Stimulated activated CD8-positive, alpha-beta memory T cell treated with anti-CD3 and anti-CD28 coated beads, Interleukin-7, amount 100 ng/mL, for 24 hours (primary cell): Measurements from ENCODE around the gene TTC31.
"Not testable (repeated sequence)": the region's sequence is repeated elsewhere in the genome, so short reads cannot be mapped to it uniquely, and the experiment has no call there.

Source experiments
- DNase-seq: peaks from one replicate; pipeline ENCODE4 v3.0.0-alpha.2; 2020; ENCODE audit warnings: low read depth

Gene TTC31

GRCh38 chr2:74457549-74458131 lies 25.2 kb upstream of the TTC31 start:
- peak; percentile 63 for DNase-seq

- peak; percentile 97 for DNase-seq
Observed at GRCh38 chr2:74458132-74458937, 24.5 kb upstream of the TTC31 start, which contains the start of gene WBP1. Gene WBP1, plus strand, starts transcription at chr2:74458438. Its CDS starts 165 bp downstream, at chr2:74458603.

GRCh38 chr2:74458938-74459363 lies 23.9 kb upstream of the TTC31 start:
- no peak for DNase-seq

DNA sequence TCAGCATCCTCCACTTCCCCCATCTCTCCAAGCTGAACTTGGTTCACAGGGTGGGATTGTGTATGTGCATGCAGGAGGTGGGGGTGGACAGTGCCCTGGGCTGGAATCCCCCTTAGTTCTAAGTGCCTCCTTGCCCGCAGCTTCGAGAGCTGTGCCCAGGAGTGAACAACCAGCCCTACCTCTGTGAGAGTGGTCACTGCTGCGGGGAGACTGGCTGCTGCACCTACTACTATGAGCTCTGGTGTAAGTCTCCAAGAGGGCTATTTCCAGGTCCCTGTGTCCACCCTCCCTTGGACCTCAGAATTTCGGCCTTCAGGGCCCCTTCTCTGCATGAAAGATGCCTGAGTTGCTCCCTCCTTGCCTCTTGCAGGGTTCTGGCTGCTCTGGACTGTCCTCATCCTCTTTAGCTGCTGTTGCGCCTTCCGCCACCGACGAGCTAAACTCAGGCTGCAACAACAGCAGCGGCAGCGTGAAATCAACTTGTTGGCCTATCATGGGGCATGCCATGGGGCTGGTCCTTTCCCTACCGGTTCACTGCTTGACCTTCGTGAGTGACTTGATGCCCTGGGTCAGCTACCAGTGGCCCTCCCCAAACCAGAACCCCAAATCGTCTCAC lies 23.3 kb upstream of the TTC31 start:
- not testable (repeated sequence) for DNase-seq

DNA sequence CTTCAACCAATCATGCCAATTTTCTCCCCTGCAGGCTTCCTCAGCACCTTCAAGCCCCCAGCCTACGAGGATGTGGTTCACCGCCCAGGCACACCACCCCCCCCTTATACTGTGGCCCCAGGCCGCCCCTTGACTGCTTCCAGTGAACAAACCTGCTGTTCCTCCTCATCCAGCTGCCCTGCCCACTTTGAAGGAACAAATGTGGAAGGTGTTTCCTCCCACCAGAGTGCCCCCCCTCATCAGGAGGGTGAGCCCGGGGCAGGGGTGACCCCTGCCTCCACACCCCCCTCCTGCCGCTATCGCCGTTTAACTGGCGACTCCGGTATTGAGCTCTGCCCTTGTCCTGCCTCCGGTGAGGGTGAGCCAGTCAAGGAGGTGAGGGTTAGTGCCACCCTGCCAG lies 22.7 kb upstream of the TTC31 start:
- DNase-seq: not testable (repeated sequence)

- DNase-seq: no peak
Observed at GRCh38 chr2:74461187-74462053, 21.5 kb upstream of the TTC31 start.

GRCh38 chr2:74462054-74462785 lies 20.7 kb upstream of the TTC31 start:
- no peak for DNase-seq

GRCh38 chr2:74462786-74463105 lies 20.1 kb upstream of the TTC31 start:
- DNase-seq: no peak

GRCh38 chr2:74464406-74464805 lies 18.5 kb upstream of the TTC31 start:
- DNase-seq: no peak

- not testable (repeated sequence) for DNase-seq
Observed at GRCh38 chr2:74470742-74471141, 12.1 kb upstream of the TTC31 start.

DNA sequence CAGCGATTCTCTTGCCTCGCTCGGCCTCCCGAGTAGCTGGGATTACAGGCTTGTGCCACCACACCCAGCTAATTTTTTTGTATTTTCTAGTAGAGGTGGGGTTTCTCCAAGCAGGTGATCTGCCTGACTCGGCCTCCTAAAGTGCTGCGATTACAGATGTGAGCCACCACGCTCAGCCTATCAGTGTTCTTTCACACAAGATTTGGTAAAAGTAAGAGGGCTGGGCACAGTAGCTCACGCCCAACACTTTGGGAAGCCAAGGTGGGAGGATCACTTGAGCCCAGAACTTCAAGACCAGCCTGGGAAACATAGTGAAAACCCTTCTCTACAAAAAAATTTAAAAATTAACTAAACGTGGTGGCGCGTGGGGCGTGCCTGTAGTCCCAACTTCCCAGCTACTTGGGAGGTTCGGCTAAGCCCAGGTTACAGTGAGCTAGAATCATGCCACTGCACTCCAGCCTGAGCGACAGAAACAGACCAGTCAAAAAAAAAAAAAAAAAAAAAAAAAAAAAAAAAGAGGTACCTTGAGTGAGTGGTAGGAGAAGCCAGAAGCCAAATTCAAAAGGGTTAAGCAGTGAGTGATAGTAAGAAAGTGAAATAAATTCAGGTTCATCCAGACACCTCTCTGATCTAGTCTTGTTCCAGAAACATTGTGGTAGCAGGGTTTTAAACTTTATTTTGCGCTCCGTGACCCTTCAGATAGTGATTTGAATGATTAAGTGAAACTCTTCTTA lies 11.4 kb upstream of the TTC31 start:
- DNase-seq: no peak

GRCh38 chr2:74472086-74472944 lies 10.6 kb upstream of the TTC31 start, which contains the start of gene MRPL53:
Gene MRPL53, minus strand, starts transcription at chr2:74472680. Its CDS starts 20 bp downstream, at chr2:74472660.
- DNase-seq: peak; percentile 92

GRCh38 chr2:74472945-74473258 lies 10.0 kb upstream of the TTC31 start:
- DNase-seq: no peak

DNA sequence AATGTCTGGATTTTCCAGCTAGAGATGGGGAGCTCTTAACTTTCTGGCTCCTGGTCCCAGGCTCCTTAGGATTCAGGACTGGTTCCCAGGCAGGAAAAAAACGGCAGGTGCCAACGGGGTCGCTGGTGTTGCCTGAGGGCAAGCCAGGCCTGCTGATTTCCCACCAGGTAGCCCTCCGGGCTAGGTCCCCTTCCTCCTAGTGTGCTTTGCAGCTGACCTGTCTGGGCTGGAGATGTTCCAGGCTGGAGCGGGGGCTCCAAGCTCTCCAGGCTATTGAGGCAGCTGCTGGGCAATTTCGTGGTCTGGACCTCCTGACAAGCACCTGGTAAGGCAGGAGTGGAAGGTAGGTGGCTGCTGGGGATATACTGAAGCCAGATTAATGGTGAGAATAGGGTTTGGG lies 8.4 kb upstream of the TTC31 start:
- DNase-seq: no peak

GRCh38 chr2:74474899-74475298 lies 8.0 kb upstream of the TTC31 start:
- no peak for DNase-seq

DNA sequence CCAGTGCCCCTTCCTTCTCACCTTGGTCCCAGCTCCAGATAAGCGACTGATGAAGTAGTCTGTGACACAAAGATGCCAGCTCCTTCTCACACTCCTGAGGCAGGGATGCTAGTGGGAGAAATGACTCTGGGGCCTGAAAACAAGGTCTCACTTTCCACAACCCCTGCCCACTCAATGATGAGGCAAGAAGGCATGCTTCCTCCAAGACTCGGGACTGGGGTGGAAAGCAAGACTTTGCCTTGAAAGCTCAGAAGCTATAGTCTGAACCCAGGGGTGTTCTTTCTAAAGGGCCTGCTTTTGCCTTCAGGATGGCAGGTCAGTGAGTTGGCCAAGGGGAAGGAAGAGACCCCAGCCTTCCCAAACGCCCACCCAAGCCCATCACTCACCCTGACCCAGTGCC lies 1.4 kb upstream of the TTC31 start:
- DNase-seq: no peak

DNA sequence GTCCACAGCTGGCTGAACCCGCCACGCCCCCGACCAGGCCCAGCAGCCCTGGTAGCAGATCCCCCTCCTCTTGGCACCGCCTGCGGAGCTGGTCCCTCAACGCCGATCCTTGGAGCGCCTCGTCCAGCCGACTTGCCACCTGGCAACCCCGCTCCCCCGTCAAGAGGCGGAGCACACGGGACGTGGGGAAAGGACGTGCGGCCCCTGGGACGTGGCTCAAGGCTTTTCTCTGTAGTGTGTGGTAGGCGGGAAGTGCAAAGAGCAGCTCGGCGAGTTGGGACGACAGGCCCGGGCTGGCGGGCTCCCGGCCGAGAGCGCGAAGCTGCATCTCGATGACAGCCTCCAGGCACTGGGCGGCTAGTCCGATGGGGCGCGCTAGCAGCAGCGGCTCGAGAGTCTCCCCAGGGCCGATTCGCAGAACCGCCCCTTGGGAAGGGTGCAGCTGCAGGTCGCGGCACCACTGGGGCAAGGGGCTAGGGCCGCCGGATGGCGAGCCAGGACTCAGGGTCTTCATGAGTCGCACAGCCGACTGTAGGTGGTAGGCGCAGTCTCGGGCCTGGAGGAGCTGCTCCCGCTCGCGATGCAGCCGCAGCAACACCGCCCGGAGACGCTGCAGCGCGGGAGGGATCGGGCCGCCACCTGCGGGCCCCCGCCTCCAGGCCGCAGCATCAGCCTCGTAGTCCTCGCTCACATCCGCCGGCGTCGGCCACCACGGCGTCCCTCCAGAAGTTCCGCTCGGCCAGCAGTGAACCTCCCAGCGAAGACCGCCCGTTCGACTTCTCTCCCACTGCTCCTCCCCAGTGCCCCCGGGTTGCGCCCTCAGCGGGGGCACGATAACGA lies 700 bp upstream of the TTC31 start:
- no peak for DNase-seq

DNA sequence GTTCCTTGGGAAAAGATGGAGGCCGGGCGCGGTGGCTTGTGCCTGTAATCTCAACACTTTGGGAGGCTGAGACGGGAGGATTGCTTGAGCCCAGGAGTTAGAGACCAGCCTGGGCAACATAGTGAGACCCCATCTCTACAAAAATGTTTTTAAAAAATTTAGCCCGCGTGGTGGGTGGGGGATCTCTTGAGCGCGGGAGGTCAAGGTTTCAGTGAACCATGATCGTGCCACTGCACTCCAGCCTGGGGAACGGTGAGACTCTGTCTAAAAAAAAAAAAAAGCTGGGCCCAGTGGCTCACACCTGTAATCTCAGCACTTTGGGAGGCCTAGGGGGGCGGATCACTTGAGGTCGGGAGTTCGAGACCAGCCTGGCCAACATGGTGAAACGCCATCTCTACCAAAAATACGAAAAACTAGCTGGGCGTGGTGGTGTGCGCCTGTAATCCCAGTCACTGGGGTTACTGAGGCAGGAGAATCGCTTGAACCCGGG lies 839 bp downstream of the TTC31 start:
- DNase-seq: not testable (repeated sequence)

DNA sequence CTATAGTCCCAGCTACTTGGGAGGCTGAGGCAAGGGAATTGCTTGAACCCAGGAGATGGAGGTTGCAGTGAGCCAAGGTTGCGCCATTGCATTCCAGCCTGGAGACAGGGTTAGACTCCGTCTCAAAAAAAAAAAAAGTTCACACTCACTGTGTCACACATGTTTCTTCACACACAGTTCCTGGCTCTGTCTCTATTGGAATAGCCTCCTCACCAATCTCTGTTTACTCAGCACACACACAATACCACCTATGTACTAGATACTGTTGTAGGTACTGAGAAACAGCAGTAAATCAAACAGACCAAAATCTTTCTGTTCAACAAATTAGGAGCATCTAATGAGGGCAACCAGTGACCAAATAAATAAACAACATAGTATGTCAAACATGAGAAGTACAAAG lies 3.3 kb downstream of the TTC31 start:
- DNase-seq: no peak
